ENCODE data around the gene DHH.

Gene DHH

DNA sequence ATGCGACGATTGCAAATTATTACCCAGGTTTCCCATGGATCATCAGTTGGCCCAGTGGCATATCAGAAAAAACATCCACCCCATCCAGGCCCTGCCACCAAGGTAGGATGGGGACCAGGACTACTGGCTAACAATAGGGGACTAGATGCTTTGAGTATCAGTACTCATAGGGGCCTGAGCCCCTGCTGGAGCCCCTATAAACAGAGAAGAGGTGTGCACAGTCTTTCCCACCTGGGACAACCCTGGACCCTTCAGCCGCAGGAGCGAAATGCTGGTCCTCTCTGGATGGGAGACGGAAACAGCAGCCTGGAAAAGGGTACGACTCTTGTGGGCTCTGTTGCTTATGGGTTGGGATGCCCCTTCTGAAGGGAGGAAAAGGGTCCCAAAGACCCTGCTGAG is 5.7 kb downstream of the DHH start:
- no peak for TF ChIP-seq MYC (IDR thresholded peaks at IDR 0.05; ENCODE audit: low read depth, low read length)
- TF ChIP-seq, protein P1, sequence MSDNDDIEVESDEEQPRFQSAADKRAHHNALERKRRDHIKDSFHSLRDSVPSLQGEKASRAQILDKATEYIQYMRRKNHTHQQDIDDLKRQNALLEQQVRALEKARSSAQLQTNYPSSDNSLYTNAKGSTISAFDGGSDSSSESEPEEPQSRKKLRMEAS (IDR thresholded peaks at IDR 0.05; ENCODE audit: low read depth, low read length), result no peak
- no peak overlapping the region for H3K4me3 ChIP-seq (ENCODE audit: low read depth, low read length)
- DNase-seq (ENCODE audit: low read depth), result no peak

DNA sequence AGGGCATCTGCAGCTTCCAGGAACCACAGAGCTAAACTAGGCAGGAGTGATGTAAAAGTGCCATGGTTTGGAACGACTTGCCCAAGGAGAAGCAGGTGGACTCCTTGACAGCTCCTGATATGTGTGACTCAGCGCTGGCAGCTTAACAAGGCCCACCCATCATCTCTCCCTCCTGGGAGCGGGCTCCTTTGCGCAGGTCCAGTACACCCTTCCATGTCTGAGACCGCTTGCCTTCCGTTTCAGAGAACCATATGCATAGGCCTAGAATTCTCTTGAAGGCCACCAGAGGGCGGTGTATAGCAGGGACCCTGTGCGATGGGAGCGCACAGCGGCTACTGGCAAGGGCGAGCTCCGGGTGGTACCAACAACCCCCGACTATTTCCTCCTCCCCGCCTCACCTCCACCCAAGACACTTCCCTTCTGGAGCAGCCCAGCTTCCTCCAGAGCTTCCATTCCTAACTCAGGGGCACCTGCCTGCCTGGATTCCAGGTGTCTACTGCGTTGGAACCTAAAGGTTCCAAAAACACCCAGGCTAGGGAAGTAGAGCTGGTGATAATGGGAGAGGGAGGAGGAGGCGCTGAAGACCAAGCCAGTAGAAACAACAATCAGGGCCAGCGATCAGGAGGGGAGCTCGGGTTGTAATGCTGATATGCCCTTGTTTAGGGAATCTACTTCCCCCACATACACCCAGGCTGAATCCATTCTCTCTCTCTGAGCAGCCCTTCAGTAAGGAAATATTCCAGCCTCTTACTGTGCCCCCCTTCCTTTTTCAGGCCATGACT is 6.3 kb downstream of the DHH start:
- peak overlapping the region; percentile 25 for H3K4me3 ChIP-seq (ENCODE audit: low read depth, low read length)
- TF ChIP-seq, protein P1 (IDR thresholded peaks at IDR 0.05; ENCODE audit: low read depth, low read length), result peak; percentile 49; the same call in 1 of the 2 replicates
- TF ChIP-seq MYC (IDR thresholded peaks at IDR 0.05; ENCODE audit: low read depth, low read length) (peak; percentile 34), POLR2A (IDR thresholded peaks at IDR 0.05; ENCODE audit: extremely low read depth, insufficient read length) (no peak)
- TF ChIP-seq, protein P2, sequence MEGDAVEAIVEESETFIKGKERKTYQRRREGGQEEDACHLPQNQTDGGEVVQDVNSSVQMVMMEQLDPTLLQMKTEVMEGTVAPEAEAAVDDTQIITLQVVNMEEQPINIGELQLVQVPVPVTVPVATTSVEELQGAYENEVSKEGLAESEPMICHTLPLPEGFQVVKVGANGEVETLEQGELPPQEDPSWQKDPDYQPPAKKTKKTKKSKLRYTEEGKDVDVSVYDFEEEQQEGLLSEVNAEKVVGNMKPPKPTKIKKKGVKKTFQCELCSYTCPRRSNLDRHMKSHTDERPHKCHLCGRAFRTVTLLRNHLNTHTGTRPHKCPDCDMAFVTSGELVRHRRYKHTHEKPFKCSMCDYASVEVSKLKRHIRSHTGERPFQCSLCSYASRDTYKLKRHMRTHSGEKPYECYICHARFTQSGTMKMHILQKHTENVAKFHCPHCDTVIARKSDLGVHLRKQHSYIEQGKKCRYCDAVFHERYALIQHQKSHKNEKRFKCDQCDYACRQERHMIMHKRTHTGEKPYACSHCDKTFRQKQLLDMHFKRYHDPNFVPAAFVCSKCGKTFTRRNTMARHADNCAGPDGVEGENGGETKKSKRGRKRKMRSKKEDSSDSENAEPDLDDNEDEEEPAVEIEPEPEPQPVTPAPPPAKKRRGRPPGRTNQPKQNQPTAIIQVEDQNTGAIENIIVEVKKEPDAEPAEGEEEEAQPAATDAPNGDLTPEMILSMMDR (IDR thresholded peaks at IDR 0.05; ENCODE audit: low read depth, low read length), result peak; percentile 92
- peak; percentile 93 for DNase-seq (ENCODE audit: low read depth)

DNA sequence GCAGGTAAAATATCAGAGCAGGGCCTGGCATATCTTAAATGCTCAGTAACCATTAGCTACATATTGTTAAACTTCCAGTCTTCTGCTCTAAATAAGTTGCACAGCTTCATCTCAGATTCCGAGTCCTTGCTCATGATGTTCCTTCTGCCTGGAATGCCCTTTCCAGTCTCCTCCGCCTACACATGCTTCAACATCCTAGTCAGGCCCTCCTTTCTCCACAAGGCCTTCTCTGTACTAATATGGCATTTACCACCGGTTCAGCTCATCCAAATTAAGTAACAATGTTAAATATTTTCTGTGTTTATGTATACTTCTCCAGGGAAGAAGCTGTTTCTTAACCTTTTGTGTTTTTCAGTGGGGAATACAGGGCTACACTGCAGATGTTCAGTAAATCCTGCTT is 8.5 kb downstream of the DHH start:
- TF ChIP-seq, protein P2 (IDR thresholded peaks at IDR 0.05; ENCODE audit: low read depth, low read length), result no peak
- TF ChIP-seq POLR2A (IDR thresholded peaks at IDR 0.05; ENCODE audit: extremely low read depth, insufficient read length), result no peak
- TF ChIP-seq MYC (IDR thresholded peaks at IDR 0.05; ENCODE audit: low read depth, low read length), result no peak
- TF ChIP-seq, protein P1 (IDR thresholded peaks at IDR 0.05; ENCODE audit: low read depth, low read length), result no peak
- H3K4me3 ChIP-seq (ENCODE audit: low read depth, low read length), result no peak overlapping the region
- DNase-seq (ENCODE audit: low read depth), result no peak

DNA sequence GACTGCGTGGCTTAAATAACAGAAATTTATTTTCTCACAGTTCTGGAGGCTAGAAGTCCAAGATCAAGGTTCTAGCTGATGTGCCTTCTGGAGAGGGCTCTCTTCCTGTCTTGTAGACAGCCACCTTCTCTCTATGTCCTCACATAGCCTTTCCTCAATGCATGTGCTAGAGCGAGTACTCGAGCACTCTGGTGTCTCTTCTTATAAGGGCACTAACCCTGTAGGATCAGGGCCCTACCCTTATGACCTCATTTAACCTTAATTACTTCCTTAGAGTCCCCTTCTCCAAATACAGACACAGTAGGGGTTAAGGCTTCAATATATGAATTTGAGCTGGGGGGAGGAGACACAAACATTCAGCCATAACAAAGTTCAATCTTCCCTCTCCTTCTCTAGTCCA is 10.2 kb downstream of the DHH start:
- H3K4me3 ChIP-seq (ENCODE audit: low read depth, low read length), result no peak overlapping the region
- no peak for DNase-seq (ENCODE audit: low read depth)
- TF ChIP-seq, protein P2 (IDR thresholded peaks at IDR 0.05; ENCODE audit: low read depth, low read length), result no peak
- TF ChIP-seq, protein P1 (IDR thresholded peaks at IDR 0.05; ENCODE audit: low read depth, low read length), result no peak
- TF ChIP-seq POLR2A (IDR thresholded peaks at IDR 0.05; ENCODE audit: extremely low read depth, insufficient read length) (no peak), MYC (IDR thresholded peaks at IDR 0.05; ENCODE audit: low read depth, low read length) (no peak)

DNA sequence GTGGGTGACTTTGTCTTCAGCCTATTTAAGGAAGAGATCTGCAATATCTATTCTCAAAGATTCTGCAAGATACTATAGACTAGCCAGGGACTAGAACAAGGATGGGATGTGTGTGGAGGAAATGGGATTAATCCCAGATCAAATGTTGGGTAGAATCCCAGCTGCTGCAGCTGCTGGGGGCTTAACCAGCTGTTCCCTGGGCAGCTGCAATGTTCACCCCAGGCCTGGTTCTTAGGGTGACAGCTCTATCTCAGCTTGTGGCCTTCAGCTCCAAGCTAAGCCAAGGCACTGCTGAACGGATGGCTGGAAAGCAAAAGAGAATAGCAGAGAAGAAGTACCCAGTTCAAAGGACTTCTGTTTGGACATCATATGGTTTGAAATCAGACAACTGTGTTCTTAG is 14.8 kb downstream of the DHH start:
- no peak for DNase-seq (ENCODE audit: low read depth)
- H3K4me3 ChIP-seq (ENCODE audit: low read depth, low read length), result no peak overlapping the region
- TF ChIP-seq POLR2A (IDR thresholded peaks at IDR 0.05; ENCODE audit: extremely low read depth, insufficient read length) (no peak), MYC (IDR thresholded peaks at IDR 0.05; ENCODE audit: low read depth, low read length) (no peak)
- TF ChIP-seq, protein P1 (IDR thresholded peaks at IDR 0.05; ENCODE audit: low read depth, low read length), result no peak
- TF ChIP-seq, protein P2 (IDR thresholded peaks at IDR 0.05; ENCODE audit: low read depth, low read length), result no peak

DNA sequence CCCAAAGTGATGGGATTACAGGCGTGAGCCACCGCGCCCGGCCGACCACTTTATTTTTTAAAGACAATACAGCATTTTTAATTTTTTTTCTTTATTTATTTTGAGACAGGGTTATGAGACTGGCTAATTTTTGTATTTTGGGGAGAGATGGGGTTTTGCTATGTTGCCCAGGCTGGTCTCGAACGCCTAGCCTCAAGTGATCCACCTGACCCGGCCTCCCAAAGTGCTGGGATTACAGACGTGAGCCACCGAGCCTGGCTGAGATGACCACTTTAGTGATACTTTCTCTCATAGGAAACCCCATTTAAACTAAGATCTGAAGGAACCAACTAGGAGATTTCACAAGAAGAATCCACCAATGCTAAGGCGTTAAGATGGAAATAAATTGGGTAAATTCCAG is 23.6 kb downstream of the DHH start:
- no peak overlapping the region for H3K4me3 ChIP-seq (ENCODE audit: low read depth, low read length)
- TF ChIP-seq, protein P1 (IDR thresholded peaks at IDR 0.05; ENCODE audit: low read depth, low read length), result no peak
- TF ChIP-seq, protein P2 (IDR thresholded peaks at IDR 0.05; ENCODE audit: low read depth, low read length), result no peak
- TF ChIP-seq MYC (IDR thresholded peaks at IDR 0.05; ENCODE audit: low read depth, low read length) (no peak), POLR2A (IDR thresholded peaks at IDR 0.05; ENCODE audit: extremely low read depth, insufficient read length) (no peak)
- no peak for DNase-seq (ENCODE audit: low read depth)

Measured in NB4 (cell line).